CD4-positive, alpha-beta memory T cell (primary cell): ENCODE results near the gene ENG. TPM values are rescaled to one million over a fixed set of nuclear protein-coding genes. Genes with fewer than 3 reads are reported as not detected.

ENCODE experiments used
- CTCF ChIA-PET: fragments of 350-600 bp; sonication (Branson Sonifier 250); formaldehyde crosslinking; loops from one replicate; lab custom pipeline; 2021; ENCODE audit warnings: inconsistent platforms; ENCODE audit not compliant: partially characterized antibody; lab: Charles Lee
- POLR2A ChIA-PET: fragments of 350-600 bp; sonication (Branson Sonifier 250); formaldehyde crosslinking; loops from one replicate; lab custom pipeline; 2021; ENCODE audit not compliant: partially characterized antibody; lab: Charles Lee
- DNase-seq, 5 donors: peaks; one replicate each; pipeline versions ENCODE4 v3.0.0 to v3.0.0-alpha.2; 2020 to 2022; ENCODE audit warnings: mixed read lengths in 1 of 5
- H3K27ac ChIP-seq: one replicate; pipeline ENCODE4 v1.7.0; 2013; ENCODE audit warnings: low read depth, low read length
- H3K27me3 ChIP-seq: 2 replicates; pipeline ENCODE4 v1.7.0; 2013; ENCODE audit warnings: mild to moderate bottlenecking, low read length, moderate library complexity; ENCODE audit not compliant: insufficient read depth
- H3K36me3 ChIP-seq: 2 replicates; pipeline ENCODE4 v1.7.0; 2013; ENCODE audit warnings: mild to moderate bottlenecking, low read length, moderate library complexity; ENCODE audit not compliant: insufficient read depth
- H3K4me1 ChIP-seq: 2 replicates; pipeline ENCODE4 v1.7.0; 2013; ENCODE audit warnings: mild to moderate bottlenecking, low read length, moderate library complexity; ENCODE audit not compliant: insufficient read depth
- H3K4me3 ChIP-seq, 2 donors: one replicate each; pipeline ENCODE4 v1.7.0; 2013; ENCODE audit warnings: low read length in 2 of 2, mild to moderate bottlenecking in 1 of 2
- H3K9me3 ChIP-seq, 2 donors: one replicate each; pipeline ENCODE4 v1.7.0; 2013; ENCODE audit warnings: low read length in 2 of 2, control low read depth in 1 of 2; ENCODE audit not compliant: control insufficient read depth in 1 of 2
- H3K27ac Mint-ChIP-seq, 7 donors: one replicate each; pipeline ENCODE4 v1.8.0; 2020 to 2021; ENCODE audit warnings: mixed read lengths in 7 of 7, mild to moderate bottlenecking in 6 of 7, inconsistent platforms in 3 of 7, moderate library complexity in 3 of 7
- H3K27me3 Mint-ChIP-seq, 2 donors: one replicate each; pipeline ENCODE4 v1.8.0; 2020 to 2021; ENCODE audit warnings: mixed read lengths in 2 of 2
- H3K36me3 Mint-ChIP-seq, 2 donors: one replicate each; pipeline ENCODE4 v1.8.0; 2020 to 2021; ENCODE audit warnings: mixed read lengths in 2 of 2, inconsistent platforms in 1 of 2, mild to moderate bottlenecking in 1 of 2
- H3K4me1 Mint-ChIP-seq, 4 donors: one replicate each; pipeline ENCODE4 v1.8.0; 2020 to 2021; ENCODE audit warnings: mixed read lengths in 4 of 4, mild to moderate bottlenecking in 1 of 4
- H3K4me3 Mint-ChIP-seq, 8 donors: one replicate each; pipeline ENCODE4 v1.8.0; 2020 to 2021; ENCODE audit warnings: mixed read lengths in 8 of 8, mild to moderate bottlenecking in 7 of 8, moderate library complexity in 6 of 8, inconsistent platforms in 3 of 8
- H3K9me3 Mint-ChIP-seq, 8 donors: one replicate each; pipeline ENCODE4 v1.8.0; 2020 to 2021; ENCODE audit warnings: mixed read lengths in 8 of 8, mild to moderate bottlenecking in 5 of 8, inconsistent platforms in 3 of 8, moderate library complexity in 1 of 8
- intact Hi-C: fragments of 100-400 bp; cut with micrococcal nuclease; formaldehyde crosslinking; loops from one replicate; pipeline ENCODE4 v1.15.1; 2023
- polyA plus RNA-seq, 2 donors: library from polyadenylated mRNA; unstranded; fragments of 300-500 nt; fragmentation: Illumina TruSeq; gene quantifications; one replicate each; pipeline ENCODE4 v1.2.3, GENCODE V29; 2021
- total RNA-seq, 2 experiments: library from RNA; stranded (reverse); gene quantifications; one replicate each; pipeline ENCODE4 v1.2.3, GENCODE V29; 2021

The ENG gene
- total and polyA plus RNA-seq, 4 experiments from 2014 or later: 2.0 to 13.8 (median 8.9) TPM

- Mint-ChIP-seq H3K27me3 (no peaks in the 10 kb centered on the region), H3K4me3 (no peak overlapping the region), H3K4me1 (peaks cover 13 to 44% (median 31%) of the 10 kb centered on the region in 4 donors), H3K27ac (peak overlapping the region in 2 of 7 donors; percentile 50 to 63), H3K9me3 (no peaks in the 10 kb centered on the region), H3K36me3 (peaks cover 29 to 40% of the 10 kb centered on the region in 2 donors)
- H3K9me3 ChIP-seq: no peaks in the 10 kb centered on the region
- no peak for DNase-seq
- H3K36me3 ChIP-seq: peaks cover 50% of the 10 kb centered on the region
- CTCF ChIA-PET: interaction anchor here (0.7 to 2.1 kb wide), 6 partner anchors 34 to 200 kb away, joined by 3 to 13 read pairs (median 4); partner anchors contain the start of gene TOR2A
- H3K4me3 ChIP-seq: no peak overlapping the region
- no peak overlapping the region for H3K27ac ChIP-seq
- POLR2A ChIA-PET: interaction anchor here (0.6 to 6.9 kb wide), 12 partner anchors 11 to 136 kb away, joined by 3 to 54 read pairs (median 4); partner anchors contain the start of genes FPGS and TOR2A
- intact Hi-C loops: no loop called here
- H3K4me1 ChIP-seq: peaks cover 33% of the 10 kb centered on the region
- H3K27me3 ChIP-seq: no peaks in the 10 kb centered on the region
Observed at GRCh38 chr9:127792417-127793031, 61.9 kb downstream of the ENG start.

- no peaks in the 10 kb centered on the region for H3K27me3 Mint-ChIP-seq
- peak overlapping the region in 1 of 7 donors; percentile 36 for H3K27ac Mint-ChIP-seq
- H3K4me1 Mint-ChIP-seq: peaks cover 7 to 40% (median 27%) of the 10 kb centered on the region in 4 donors
- Histone ChIP-seq H3K4me1 (peaks cover 29% of the 10 kb centered on the region), H3K4me3 (no peak overlapping the region), H3K27me3 (no peaks in the 10 kb centered on the region), H3K9me3 (no peaks in the 10 kb centered on the region), H3K36me3 (peaks cover 56% of the 10 kb centered on the region), H3K27ac (no peak overlapping the region)
- no peak overlapping the region for H3K4me3 Mint-ChIP-seq
- ChIA-PET POLR2A (interaction anchor here (0.7 to 6.9 kb wide), 2 partner anchors 12 to 1028 kb away, joined by 5 to 54 read pairs; partner anchors contain the start of gene FPGS), CTCF (interaction anchor here (1.5 kb wide), 1 partner anchor 79 kb away, joined by 4 read pairs; no protein-coding TSS in a partner anchor)
- H3K9me3 Mint-ChIP-seq: no peaks in the 10 kb centered on the region
- intact Hi-C loops: no loop called here
- peaks cover 38 to 50% of the 10 kb centered on the region in 2 donors for H3K36me3 Mint-ChIP-seq
- no peak for DNase-seq
Observed at GRCh38 chr9:127791085-127791484, 63.4 kb downstream of the ENG start.

GRCh38 chr9:127790094-127790855, 64.2 kb downstream of the ENG start:
- Histone ChIP-seq H3K4me3 (no peak overlapping the region), H3K9me3 (no peaks in the 10 kb centered on the region), H3K27me3 (no peaks in the 10 kb centered on the region), H3K4me1 (peaks cover 23% of the 10 kb centered on the region), H3K27ac (no peak overlapping the region), H3K36me3 (peaks cover 56% of the 10 kb centered on the region)
- H3K4me1 Mint-ChIP-seq: peaks cover 5 to 36% (median 25%) of the 10 kb centered on the region in 4 donors
- ChIA-PET POLR2A (interaction anchor here (0.7 to 6.9 kb wide), 2 partner anchors 13 to 1029 kb away, joined by 5 to 54 read pairs; partner anchors contain the start of gene FPGS), CTCF (interaction anchor here (1.2 to 3.7 kb wide), 3 partner anchors 56 to 80 kb away, joined by 4 to 45 read pairs (median 4); partner anchors contain the start of gene TOR2A)
- H3K36me3 Mint-ChIP-seq: peaks cover 38 to 50% of the 10 kb centered on the region in 2 donors
- peak overlapping the region in 4 of 7 donors; percentile 42 to 73 (median 61) for H3K27ac Mint-ChIP-seq
- H3K9me3 Mint-ChIP-seq: no peaks in the 10 kb centered on the region
- intact Hi-C loops: no loop called here
- no peak overlapping the region for H3K4me3 Mint-ChIP-seq
- H3K27me3 Mint-ChIP-seq: no peaks in the 10 kb centered on the region
- DNase-seq: no peak

- intact Hi-C loops: loop anchor here (5.0 to 10.0 kb wide), 4 partner anchors 222 to 328 kb away; partner anchors contain the start of genes NAIF1 and SLC25A25
Observed at GRCh38 chr9:127789179-127789578, 65.3 kb downstream of the ENG start.

GRCh38 chr9:127788337-127789011, 66.0 kb downstream of the ENG start:
- peaks cover 56% of the 10 kb centered on the region for H3K36me3 ChIP-seq
- H3K27ac Mint-ChIP-seq: peak overlapping the region in 3 of 7 donors; percentile 24 to 87 (median 37)
- no peak overlapping the region for H3K4me3 Mint-ChIP-seq

More at GRCh38 chr9:127789179-127789578, 65.3 kb downstream of the ENG start:
- peaks cover 38 to 50% of the 10 kb centered on the region in 2 donors for H3K36me3 Mint-ChIP-seq
- Histone ChIP-seq H3K36me3 (peaks cover 56% of the 10 kb centered on the region), H3K9me3 (no peaks in the 10 kb centered on the region), H3K27me3 (no peaks in the 10 kb centered on the region), H3K27ac (no peak overlapping the region), H3K4me1 (peaks cover 31% of the 10 kb centered on the region), H3K4me3 (no peak overlapping the region)
- CTCF ChIA-PET: interaction anchor here (1.2 to 3.7 kb wide), 2 partner anchors 54 to 81 kb away, joined by 4 to 45 read pairs; partner anchors contain the start of gene TOR2A
- H3K4me1 Mint-ChIP-seq: peaks cover 12 to 43% (median 31%) of the 10 kb centered on the region in 4 donors
- no peaks in the 10 kb centered on the region for H3K27me3 Mint-ChIP-seq
- DNase-seq: no peak
- H3K27ac Mint-ChIP-seq: peak overlapping the region in 4 of 7 donors; percentile 17 to 78 (median 53)
- H3K4me3 Mint-ChIP-seq: peak overlapping the region in 2 of 8 donors; percentile 54 to 59
- POLR2A ChIA-PET: interaction anchor here (1.0 to 12.3 kb wide), 5 partner anchors 8 to 128 kb away, joined by 3 to 377 read pairs (median 45); partner anchors contain the start of gene FPGS
- no peaks in the 10 kb centered on the region for H3K9me3 Mint-ChIP-seq

GRCh38 chr9:127786773-127787104, 67.7 kb downstream of the ENG start:
- Histone ChIP-seq H3K4me1 (peaks cover 53% of the 10 kb centered on the region), H3K27me3 (no peaks in the 10 kb centered on the region), H3K4me3 (peak overlapping the region; percentile 76 to 80), H3K27ac (peak overlapping the region; percentile 86), H3K9me3 (no peaks in the 10 kb centered on the region), H3K36me3 (peaks cover 47% of the 10 kb centered on the region)
- Mint-ChIP-seq H3K9me3 (no peaks in the 10 kb centered on the region), H3K4me3 (peak overlapping the region; percentile 86 to 94 (median 90)), H3K36me3 (peaks cover 32 to 43% of the 10 kb centered on the region in 2 donors), H3K4me1 (peaks cover 29 to 66% (median 45%) of the 10 kb centered on the region in 4 donors), H3K27me3 (no peaks in the 10 kb centered on the region), H3K27ac (peak overlapping the region; percentile 84 to 95 (median 92))
- intact Hi-C loops: loop anchor here (1.0 to 10.0 kb wide), 7 partner anchors 16 to 331 kb away; partner anchors contain the start of genes FPGS, NAIF1 and SLC25A25
- POLR2A ChIA-PET: interaction anchor here (4.8 to 12.3 kb wide), 4 partner anchors 10 to 52 kb away, joined by 45 to 377 read pairs (median 68); partner anchors contain the start of genes FPGS and TOR2A
- CTCF ChIA-PET: interaction anchor here (1.0 to 6.7 kb wide), 12 partner anchors 11 to 150 kb away, joined by 3 to 45 read pairs (median 4); partner anchors contain the start of gene TOR2A
- DNase-seq: peak in 1 of 5 donors; percentile 34

More at GRCh38 chr9:127788337-127789011, 66.0 kb downstream of the ENG start:
- no peak overlapping the region for H3K4me3 ChIP-seq
- peaks cover 38% of the 10 kb centered on the region for H3K4me1 ChIP-seq
- H3K9me3 ChIP-seq: no peaks in the 10 kb centered on the region
- Mint-ChIP-seq H3K4me1 (peaks cover 16 to 50% (median 36%) of the 10 kb centered on the region in 4 donors), H3K27me3 (no peaks in the 10 kb centered on the region), H3K9me3 (no peaks in the 10 kb centered on the region), H3K36me3 (peaks cover 38 to 49% of the 10 kb centered on the region in 2 donors)
- H3K27ac ChIP-seq: peak overlapping the region; percentile 14
- no peaks in the 10 kb centered on the region for H3K27me3 ChIP-seq
- CTCF ChIA-PET: interaction anchor here (1.6 to 6.7 kb wide), 6 partner anchors 9 to 133 kb away, joined by 5 to 45 read pairs (median 7); partner anchors contain the start of gene TOR2A
- peak in 1 of 5 donors; percentile 37 for DNase-seq
- POLR2A ChIA-PET: interaction anchor here (0.9 to 12.3 kb wide), 8 partner anchors 8 to 129 kb away, joined by 3 to 377 read pairs (median 4); partner anchors contain the start of genes FPGS and SH2D3C
- intact Hi-C loops: loop anchor here (5.0 to 10.0 kb wide), 4 partner anchors 221 to 329 kb away; partner anchors contain the start of genes NAIF1 and SLC25A25
